ENCODE data around the gene DMD.
"Not testable (repeated sequence)": the region's sequence is repeated elsewhere in the genome, so short reads cannot be mapped to it uniquely, and the experiment has no call there.

Gene DMD

GRCh38 chrX:32448945-32449344 is 762.4 kb downstream of the DMD start:
- DNase-seq: no peak

DNA sequence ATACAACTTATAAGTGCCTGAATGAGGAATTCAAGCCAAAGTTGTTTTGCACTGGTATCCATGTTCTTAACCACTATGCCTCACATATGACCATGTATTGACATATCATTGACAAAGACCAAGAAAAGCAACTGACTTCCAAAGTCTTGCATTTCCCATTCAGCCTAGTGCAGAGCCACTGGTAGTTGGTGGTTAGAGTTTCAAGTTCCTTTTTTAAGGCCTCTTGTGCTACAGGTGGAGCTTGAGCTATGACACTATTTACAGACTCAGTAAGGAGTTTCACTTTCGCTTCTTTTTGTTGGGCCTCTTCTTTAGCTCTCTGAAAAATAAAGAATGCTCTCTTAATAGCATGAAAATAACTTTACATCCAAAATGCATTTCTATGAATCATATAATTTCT is 763.0 kb downstream of the DMD start:
- DNase-seq: no peak

GRCh38 chrX:32447640-32448039 is 763.7 kb downstream of the DMD start:
- no peak for DNase-seq

DNA sequence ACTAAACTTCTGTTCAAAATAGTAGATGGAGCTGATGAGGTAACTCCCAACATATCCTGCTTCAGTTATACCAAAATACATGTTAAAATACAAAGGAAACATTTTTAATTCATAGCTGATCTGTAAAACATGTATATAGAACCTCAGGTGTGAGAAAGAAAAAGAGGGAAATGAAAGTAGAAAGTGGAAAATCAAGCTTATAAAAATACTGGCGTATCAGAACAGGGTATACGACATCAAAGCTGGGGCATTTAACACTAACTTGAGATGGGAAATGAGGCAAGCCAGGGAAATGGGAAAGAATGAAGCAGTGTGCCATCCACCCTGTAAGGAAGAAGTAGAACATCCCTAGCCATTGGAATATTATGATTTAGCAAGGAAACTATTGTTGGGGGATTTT is 767.5 kb downstream of the DMD start:
- DNase-seq: no peak

- DNase-seq: no peak
These were observed 790.1 kb downstream of the DMD start for GRCh38 chrX:32421266-32421665.

GRCh38 chrX:32408389-32408788 is 803.0 kb downstream of the DMD start:
- DNase-seq: no peak

DNA sequence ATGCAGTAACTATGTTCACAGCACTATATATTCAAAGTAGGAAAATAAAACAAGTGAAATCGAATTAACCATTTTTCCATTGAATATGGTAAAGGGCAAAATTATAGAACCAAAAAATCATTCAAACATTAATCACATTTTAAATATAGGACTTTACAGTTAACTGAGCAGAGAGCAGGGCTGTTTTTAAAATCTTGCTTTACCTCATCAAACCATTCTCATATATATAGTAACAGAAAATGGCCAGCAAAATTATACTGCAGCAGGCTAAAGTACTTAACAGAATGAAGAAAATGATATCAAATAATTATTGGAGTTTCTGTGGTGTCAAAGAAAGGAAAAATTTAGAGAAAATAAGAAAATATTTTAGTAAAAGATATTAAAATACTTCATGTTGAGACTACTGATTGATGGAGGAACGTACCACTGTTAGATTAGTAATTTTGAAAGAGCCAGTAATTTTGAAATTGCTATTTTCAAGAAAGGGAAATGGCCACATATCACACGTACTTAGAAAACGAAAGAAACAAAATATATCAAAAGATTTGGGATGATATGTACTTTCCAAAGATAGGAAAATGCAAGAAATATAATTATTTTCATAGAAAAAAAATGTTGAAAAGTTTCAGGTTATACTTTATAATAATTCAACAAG is 813.7 kb downstream of the DMD start:
- no peak for DNase-seq

- DNase-seq: no peak
These were observed 815.5 kb downstream of the DMD start for GRCh38 chrX:32395878-32396277.

GRCh38 chrX:32392655-32393054 is 818.7 kb downstream of the DMD start:
- DNase-seq: no peak

DNA sequence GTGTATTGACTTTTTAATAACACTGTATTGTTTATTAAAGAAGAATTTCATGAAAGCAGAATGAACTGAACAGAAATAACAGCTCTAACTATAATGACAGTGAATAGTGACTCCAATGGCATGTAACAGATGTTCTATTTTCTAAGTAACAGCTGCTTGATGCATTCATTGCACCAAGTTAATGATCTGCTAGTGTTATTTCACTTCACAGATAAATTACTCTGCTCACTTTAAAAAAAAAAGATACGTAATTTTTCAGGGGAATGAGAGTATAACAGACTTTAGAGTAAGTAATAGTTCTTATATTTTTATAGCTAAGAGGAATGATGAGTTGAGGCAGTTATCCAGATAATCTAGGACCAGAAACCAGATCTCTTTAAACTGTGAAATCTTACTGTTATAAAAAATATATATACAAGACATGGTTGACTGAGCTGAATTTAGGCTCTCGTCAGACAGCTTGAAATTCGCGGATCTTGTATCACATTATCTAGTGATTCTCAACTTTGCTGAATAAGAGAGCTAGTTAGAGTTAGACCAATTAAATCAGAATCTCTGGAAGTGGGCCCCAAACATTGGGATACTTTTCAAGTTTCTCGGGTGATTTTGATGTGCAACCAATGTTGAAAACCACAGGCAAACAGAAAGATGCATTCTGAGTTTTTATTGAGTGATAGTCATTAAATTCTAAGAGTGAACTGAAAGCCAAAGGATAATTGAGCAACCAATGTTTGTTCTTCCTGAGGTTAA is 840.7 kb downstream of the DMD start:
- no peak for DNase-seq

DNA sequence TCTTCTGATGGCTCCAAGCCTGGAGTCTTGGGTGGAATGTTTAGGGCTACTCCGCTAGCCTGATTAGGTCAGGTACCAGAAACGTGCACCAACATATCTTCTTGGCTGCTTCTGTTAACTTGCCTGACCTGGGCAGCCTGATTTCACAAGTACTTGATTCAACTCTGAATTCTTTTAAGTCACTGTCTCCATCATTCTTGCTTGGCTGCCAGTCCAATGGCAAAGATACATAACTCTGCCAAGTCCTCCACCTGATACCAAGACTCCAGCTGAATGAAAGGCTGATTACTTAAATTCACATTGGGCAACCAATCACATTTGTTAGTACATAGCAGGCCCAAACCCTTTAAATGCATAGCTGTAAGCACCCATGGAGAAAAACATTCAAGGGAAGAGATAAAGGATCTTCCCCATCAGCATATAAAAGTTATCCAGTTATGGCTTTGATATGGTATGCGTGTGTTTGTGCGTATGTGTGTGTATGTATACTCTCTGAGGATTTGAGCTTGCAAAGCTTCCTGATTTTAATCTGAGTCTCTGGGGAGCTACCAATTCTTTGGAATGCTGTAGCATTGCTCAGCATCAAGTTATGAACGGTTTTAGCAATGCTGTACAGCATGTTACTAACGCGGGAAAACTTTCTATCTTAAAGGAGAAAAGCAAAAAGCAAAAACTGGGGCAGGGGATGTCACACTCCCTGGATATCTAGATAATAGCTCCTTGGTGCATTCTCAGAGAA is 917.2 kb downstream of the DMD start:
- DNase-seq: no peak

DNA sequence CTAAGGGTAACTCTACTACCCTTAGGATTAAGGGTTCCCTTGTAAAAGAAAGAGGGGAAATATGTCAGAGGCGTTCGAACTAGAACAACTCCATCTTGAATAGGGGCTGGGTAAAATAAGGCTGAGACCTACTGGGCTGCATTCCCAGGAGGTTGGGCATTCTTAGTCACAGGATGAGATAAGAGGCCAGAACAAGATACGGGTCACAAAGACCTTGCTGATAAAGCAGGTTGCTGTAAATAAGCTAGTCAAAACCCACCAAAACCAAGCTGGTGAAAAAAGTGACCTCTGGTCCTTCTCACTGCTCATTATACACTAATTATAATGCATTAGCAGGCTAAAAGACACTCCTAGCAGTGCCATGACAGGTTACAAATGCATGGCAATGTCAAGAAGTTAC is 922.0 kb downstream of the DMD start:
- no peak for DNase-seq

DNA sequence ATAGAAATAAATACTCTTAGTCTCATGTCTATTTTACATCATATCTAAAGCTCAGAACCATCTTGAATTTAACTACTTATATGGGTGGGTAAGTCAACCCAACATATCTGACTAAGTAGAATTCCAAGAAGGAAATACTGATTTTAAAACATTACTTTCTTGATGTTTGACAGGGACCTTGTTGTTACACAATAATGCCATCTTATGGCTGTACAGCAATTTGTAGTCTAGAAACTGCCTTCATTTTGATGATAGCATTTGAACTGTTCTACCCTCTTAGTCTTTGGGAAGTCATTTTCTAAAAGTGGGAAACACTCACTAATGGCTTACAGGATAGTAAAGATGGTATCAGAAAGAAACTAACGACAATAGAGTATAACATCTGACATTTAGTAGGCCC is 929.5 kb downstream of the DMD start:
- DNase-seq: no peak

GRCh38 chrX:32280921-32281320 is 930.4 kb downstream of the DMD start:
- no peak for DNase-seq

GRCh38 chrX:32280489-32280888 is 930.9 kb downstream of the DMD start:
- no peak for DNase-seq

DNA sequence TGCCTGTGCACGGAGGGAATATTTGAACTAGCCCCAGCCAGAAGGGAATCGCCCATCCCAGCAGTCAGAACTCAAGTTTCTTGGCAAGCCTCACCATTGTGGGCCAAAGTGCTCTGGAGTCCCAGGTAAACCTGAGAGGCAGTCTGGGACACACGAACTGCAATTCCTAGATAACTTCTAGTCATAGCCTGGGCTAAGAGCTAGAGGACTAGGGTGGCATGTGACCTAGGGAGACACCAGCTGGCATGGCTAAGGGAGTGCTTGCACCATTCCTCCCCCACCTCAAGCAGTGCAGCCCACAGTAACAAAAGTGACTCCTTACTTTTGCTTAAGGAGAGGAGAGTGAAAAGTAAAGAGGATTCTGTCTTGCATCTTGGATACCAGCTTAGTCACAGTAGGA is 935.2 kb downstream of the DMD start:
- no peak for DNase-seq

- DNase-seq: no peak
These were observed 941.5 kb downstream of the DMD start for GRCh38 chrX:32269866-32270265.

- no peak for DNase-seq
These were observed 943.1 kb downstream of the DMD start for GRCh38 chrX:32268207-32268606.

DNA sequence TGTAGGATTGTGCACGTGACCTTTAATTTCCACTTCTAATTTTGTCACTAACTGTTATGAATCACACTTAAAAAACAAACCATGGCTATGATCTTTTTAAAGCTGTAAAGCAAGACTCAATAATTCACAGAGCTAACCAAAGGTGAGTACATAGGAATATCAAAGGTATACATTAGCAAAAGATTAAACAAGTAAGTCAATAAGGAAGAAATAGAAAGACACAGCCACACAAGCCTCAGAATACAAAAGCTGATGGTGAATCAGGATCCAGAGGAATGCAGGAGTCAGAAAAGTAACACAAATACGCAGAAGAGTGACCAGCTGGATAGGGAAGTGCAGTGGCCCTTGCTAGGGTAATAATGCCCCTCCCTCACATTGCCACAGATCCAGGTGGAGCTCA is 943.6 kb downstream of the DMD start:
- no peak for DNase-seq

GRCh38 chrX:32246675-32247074 is 964.7 kb downstream of the DMD start:
- not testable (repeated sequence) for DNase-seq

DNA sequence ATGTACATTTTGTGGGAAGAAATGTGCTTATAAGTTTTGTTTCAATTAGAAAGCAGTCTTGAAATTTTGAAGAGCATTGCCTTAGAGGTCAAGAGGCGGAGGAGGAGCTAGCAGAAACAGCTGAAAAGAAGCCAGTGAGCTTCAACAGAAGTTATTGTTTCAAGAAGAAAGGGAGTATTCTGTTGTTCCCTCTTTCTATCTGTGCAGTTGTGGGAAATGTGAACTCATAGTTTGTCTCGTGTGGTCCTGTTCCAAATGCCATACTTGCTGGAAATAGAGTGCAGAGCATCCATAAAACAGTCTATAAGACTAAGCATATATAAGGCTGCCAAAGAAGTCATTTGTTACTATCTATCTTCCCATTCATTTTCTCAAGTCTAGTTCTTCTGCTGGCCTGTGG is 1015.7 kb downstream of the DMD start:
- no peak for DNase-seq

GRCh38 chrX:32191316-32191715 is 1020.0 kb downstream of the DMD start:
- DNase-seq: no peak

- DNase-seq: no peak
These were observed 1026.2 kb downstream of the DMD start for GRCh38 chrX:32185160-32185559.

- no peak for DNase-seq
These were observed 1028.3 kb downstream of the DMD start for GRCh38 chrX:32183066-32183465.

All from NK-92 treated with Interleukin-12 subunit alpha and Interleukin-12 subunit beta, amount 100 ng/mL, for 24 hours (cell line).